HepG2 (cell line): Measurements from ENCODE around the gene SSC5D. TPM values are rescaled to one million over a fixed set of nuclear protein-coding genes. Genes with fewer than 3 reads are reported as not detected.

Source experiments
- BCL6 ChIP-seq: IDR thresholded peaks from 2 replicates; pipeline ENCODE4 v1.6.1; 2016; ENCODE audit warnings: missing genetic modification reagents, missing compliant biosample characterization
- MATR3 ChIP-seq: sonication (generic); formaldehyde crosslinking; IDR thresholded peaks from 2 replicates; pipeline ENCODE4 v1.4.0; 2020; ENCODE audit warnings: missing genetic modification reagents
- PRDM10 ChIP-seq: sonication (generic); formaldehyde crosslinking; IDR thresholded peaks from 2 replicates; pipeline ENCODE4 v1.4.0; 2020; ENCODE audit warnings: low read depth, missing genetic modification reagents
- SETDB1 ChIP-seq: sonication (generic); formaldehyde crosslinking; IDR thresholded peaks from 2 replicates; pipeline ENCODE4 v1.5.1; 2020; ENCODE audit warnings: missing genetic modification reagents, mild to moderate bottlenecking, borderline replicate concordance
- TBL1XR1 ChIP-seq: fragments of 150-350 bp; IDR thresholded peaks from 2 replicates; pipeline ENCODE4 v1.6.1; 2014; ENCODE audit warnings: borderline replicate concordance, low read length; ENCODE audit not compliant: partially characterized antibody
- ZNF430 ChIP-seq: sonication (generic); formaldehyde crosslinking; IDR thresholded peaks from 2 replicates; pipeline ENCODE4 v1.9.0; 2021; ENCODE audit warnings: mild to moderate bottlenecking, missing genetic modification reagents
- ZNF768 ChIP-seq: sonication (generic); formaldehyde crosslinking; IDR thresholded peaks from 2 replicates; pipeline ENCODE4 v1.4.0; 2020; ENCODE audit warnings: missing genetic modification reagents
- polyA plus RNA-seq, 8 experiments: library from polyadenylated mRNA; depleted of rRNA in 3 of 8; stranded (reverse) in 7 of 8; unstranded in 1 of 8; fragments of >200 nt; fragmentation: Illumina TruSeq in 4 of 8; extraction: Trizol in 4 of 8; gene quantifications; 2 replicates each; pipeline versions ENCODE4 v1.2.1 to v1.2.3, GENCODE V29; 2011 to 2016; ENCODE audit warnings: low read depth in 4 of 8, missing spikeins in 1 of 8, mixed read lengths in 1 of 8; ENCODE audit not compliant: insufficient read depth in 1 of 8
- total RNA-seq, 5 experiments: library from RNA; depleted of rRNA; stranded (reverse); fragments of >200 nt; fragmentation: Illumina TruSeq; extraction: Trizol; gene quantifications; 2 replicates each; pipeline ENCODE4 v1.2.3, GENCODE V29; 2016; ENCODE audit warnings: low read depth in 1 of 5
- TF ChIP-seq, protein P1 (sequence below): sonication (generic); formaldehyde crosslinking; IDR thresholded peaks from 2 replicates; pipeline ENCODE4 v1.4.0; 2020; ENCODE audit warnings: missing genetic modification reagents

Gene SSC5D
- total and polyA plus RNA-seq, 2 of the 13 experiments (the other 11 are each of a cell fraction or from before 2014, with no cell fraction given): not detected

- TF ChIP-seq ZNF430 (CRISPR knock-in tag): 0 out of 2 replicates have a peak, but pooled peaks have one; percentile 39
- TF ChIP-seq ZNF768 (CRISPR knock-in tag): peak; percentile 50; the same call in 1 of the 2 replicates
- TF ChIP-seq PRDM10 (CRISPR knock-in tag): peak; percentile 57; the same call in 1 of the 2 replicates
- peak; percentile 35; the same call in 1 of the 2 replicates for TF ChIP-seq BCL6 (CRISPR knock-in tag)
- TF ChIP-seq, protein P1, sequence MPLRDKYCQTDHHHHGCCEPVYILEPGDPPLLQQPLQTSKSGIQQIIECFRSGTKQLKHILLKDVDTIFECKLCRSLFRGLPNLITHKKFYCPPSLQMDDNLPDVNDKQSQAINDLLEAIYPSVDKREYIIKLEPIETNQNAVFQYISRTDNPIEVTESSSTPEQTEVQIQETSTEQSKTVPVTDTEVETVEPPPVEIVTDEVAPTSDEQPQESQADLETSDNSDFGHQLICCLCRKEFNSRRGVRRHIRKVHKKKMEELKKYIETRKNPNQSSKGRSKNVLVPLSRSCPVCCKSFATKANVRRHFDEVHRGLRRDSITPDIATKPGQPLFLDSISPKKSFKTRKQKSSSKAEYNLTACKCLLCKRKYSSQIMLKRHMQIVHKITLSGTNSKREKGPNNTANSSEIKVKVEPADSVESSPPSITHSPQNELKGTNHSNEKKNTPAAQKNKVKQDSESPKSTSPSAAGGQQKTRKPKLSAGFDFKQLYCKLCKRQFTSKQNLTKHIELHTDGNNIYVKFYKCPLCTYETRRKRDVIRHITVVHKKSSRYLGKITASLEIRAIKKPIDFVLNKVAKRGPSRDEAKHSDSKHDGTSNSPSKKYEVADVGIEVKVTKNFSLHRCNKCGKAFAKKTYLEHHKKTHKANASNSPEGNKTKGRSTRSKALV (CRISPR knock-in tag): no peak; the same call in 1 of the 2 replicates
- TF ChIP-seq MATR3 (CRISPR knock-in tag): no peak
- TF ChIP-seq SETDB1 (CRISPR knock-in tag): no peak
- TF ChIP-seq TBL1XR1: no peak
These were observed 61.5 kb downstream of the SSC5D start (continued) for GRCh38 chr19:55549500-55550320.
